GM12878 (cell line): ENCODE results near the gene CALD1. TPM values are rescaled to one million over a fixed set of nuclear protein-coding genes. Genes with fewer than 3 reads are reported as not detected.

Source experiments
- CHD4 ChIP-seq: fragments of 200-600 bp; sonication (generic); IDR thresholded peaks from 2 replicates; pipeline ENCODE4 v1.6.1; 2016; ENCODE audit warnings: mild to moderate bottlenecking
- KAT2A ChIP-seq: conservative IDR thresholded peaks from 2 replicates; pipeline ENCODE4 v1.6.1; 2011; ENCODE audit warnings: low read depth, low read length; ENCODE audit not compliant: control insufficient read depth
- MXI1 ChIP-seq: fragments of 150-350 bp; IDR thresholded peaks from 2 replicates; pipeline ENCODE4 v1.6.1; 2011; ENCODE audit warnings: low read depth, mild to moderate bottlenecking, inconsistent platforms, low read length, improper control_type of control experiment
- MYC ChIP-seq: IDR thresholded peaks from 2 replicates; pipeline ENCODE4 v1.6.1; 2011; ENCODE audit warnings: mild to moderate bottlenecking, low read length, moderate library complexity, inconsistent platforms; ENCODE audit not compliant: insufficient read depth, insufficient replicate concordance, insufficient read length, severe bottlenecking
- NFYA ChIP-seq: IDR thresholded peaks from 2 replicates; pipeline ENCODE4 v1.6.1; 2011; ENCODE audit warnings: low read depth, mild to moderate bottlenecking, low read length, improper control_type of control experiment, borderline replicate concordance
- POLR2AphosphoS2 ChIP-seq: IDR thresholded peaks from 2 replicates; pipeline ENCODE4 v1.6.1; 2011; ENCODE audit warnings: low read depth, mild to moderate bottlenecking, low read length, improper control_type of control experiment, moderate library complexity
- POLR2AphosphoS5 ChIP-seq: IDR thresholded peaks from 2 replicates; pipeline ENCODE4 v1.6.1; 2011; ENCODE audit warnings: mild to moderate bottlenecking, low read length, inconsistent platforms
- RAD21 ChIP-seq: IDR thresholded peaks from 2 replicates; pipeline ENCODE4 v1.6.1; 2011; ENCODE audit warnings: mild to moderate bottlenecking, low read depth, low read length, moderate library complexity; ENCODE audit not compliant: insufficient read depth
- ZSCAN29 ChIP-seq: fragments of 450-650 bp; IDR thresholded peaks from 2 replicates; pipeline ENCODE4 v1.6.1; 2017; ENCODE audit warnings: mild to moderate bottlenecking, moderate library complexity
- polyA plus RNA-seq, 11 experiments: library from polyadenylated mRNA; depleted of rRNA in 4 of 11; unstranded in 6 of 11; stranded (reverse) in 5 of 11; fragments of >200 nt; fragmentation: Nextera tagmentation in 4 of 11; fragmentation: Illumina TruSeq in 1 of 11; extraction: Ambion mirVana in 4 of 11; extraction: Trizol in 1 of 11; gene quantifications; 1 replicate in 1 of 11; 2 replicates in 10 of 11; pipeline versions ENCODE4 v1.2.1 to v1.2.3, GENCODE V29; 2011 to 2016; ENCODE audit warnings: inconsistent platforms in 2 of 11, missing spikeins in 2 of 11, low read depth in 1 of 11
- total RNA-seq, 4 experiments: library from RNA; depleted of rRNA in 3 of 4; stranded (reverse); fragments of >200 nt in 3 of 4; fragmentation: Illumina TruSeq in 1 of 4; extraction: Trizol in 1 of 4; gene quantifications; 2 replicates each; pipeline versions ENCODE4 v1.2.1 to v1.2.3, GENCODE V29; 2013 to 2021
- TF ChIP-seq, protein P1 (sequence below): IDR thresholded peaks from 2 replicates; pipeline ENCODE4 v1.6.1; 2012; ENCODE audit warnings: low read length, inconsistent platforms
- TF ChIP-seq, protein P2 (sequence below): fragments of 450-650 bp; IDR thresholded peaks from 2 replicates; pipeline ENCODE4 v1.6.1; 2017; ENCODE audit warnings: mild to moderate bottlenecking, moderate library complexity
- TF ChIP-seq, protein P3 (sequence below): IDR thresholded peaks from 2 replicates; pipeline ENCODE4 v1.6.1; 2012; ENCODE audit warnings: low read depth, low read length, improper control_type of control experiment
- TF ChIP-seq, protein P4 (sequence below): fragments of 450-650 bp; IDR thresholded peaks from 2 replicates; pipeline ENCODE4 v1.6.1; 2017; ENCODE audit warnings: mild to moderate bottlenecking, low read depth, inconsistent platforms; ENCODE audit not compliant: poor library complexity, severe bottlenecking
- TF ChIP-seq, protein P5 (sequence below): fragments of 450-650 bp; IDR thresholded peaks from 2 replicates; pipeline ENCODE4 v1.6.1; 2017; ENCODE audit warnings: mild to moderate bottlenecking, moderate library complexity

CALD1 gene
- total and polyA plus RNA-seq, 10 of the 15 experiments (the other 5 are each of a cell fraction or from before 2014, with no cell fraction given) = 0.03 to 1.3 (median 0.22) TPM

DNA sequence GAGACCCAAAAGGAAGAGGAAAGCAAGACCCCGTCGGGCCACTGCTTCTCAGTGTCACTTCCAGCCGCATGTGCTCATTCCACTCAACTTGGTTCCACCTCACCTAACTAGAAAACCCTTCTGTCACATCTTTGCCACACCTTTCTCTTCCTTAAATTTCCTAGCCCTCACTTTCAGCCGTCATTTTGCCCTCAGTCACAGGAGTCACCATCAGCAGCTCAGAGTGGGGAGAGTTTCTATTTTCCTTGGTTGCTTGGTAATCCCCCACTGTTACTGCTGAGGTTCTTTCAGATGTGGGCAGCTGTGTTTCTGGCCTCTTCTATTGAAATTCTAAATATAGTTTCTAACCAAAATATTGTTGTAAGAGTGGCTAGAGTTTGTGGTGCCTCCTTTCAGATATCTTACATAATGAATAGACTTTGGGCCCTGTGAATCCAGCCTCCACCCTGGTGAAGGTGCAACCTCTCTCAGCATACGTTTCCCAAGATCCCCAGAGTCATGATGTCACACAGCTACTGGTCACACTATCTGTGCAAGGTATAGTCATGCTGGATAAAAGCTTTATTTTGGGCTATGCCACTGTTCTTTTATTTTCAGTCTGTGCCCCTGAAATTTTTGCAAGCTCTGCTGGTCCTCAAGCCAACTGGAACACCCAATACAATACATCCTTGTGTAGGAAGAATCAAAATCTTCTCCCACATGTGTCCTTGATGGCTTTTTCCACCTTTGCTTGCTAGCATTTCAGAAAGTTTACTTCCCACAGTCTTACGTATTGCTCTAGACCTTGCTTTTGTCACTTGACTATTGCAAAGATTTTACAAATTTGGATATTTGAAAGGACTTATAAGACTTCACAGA lies 216.0 kb downstream of the CALD1 start (continued):
- TF ChIP-seq, protein P1, sequence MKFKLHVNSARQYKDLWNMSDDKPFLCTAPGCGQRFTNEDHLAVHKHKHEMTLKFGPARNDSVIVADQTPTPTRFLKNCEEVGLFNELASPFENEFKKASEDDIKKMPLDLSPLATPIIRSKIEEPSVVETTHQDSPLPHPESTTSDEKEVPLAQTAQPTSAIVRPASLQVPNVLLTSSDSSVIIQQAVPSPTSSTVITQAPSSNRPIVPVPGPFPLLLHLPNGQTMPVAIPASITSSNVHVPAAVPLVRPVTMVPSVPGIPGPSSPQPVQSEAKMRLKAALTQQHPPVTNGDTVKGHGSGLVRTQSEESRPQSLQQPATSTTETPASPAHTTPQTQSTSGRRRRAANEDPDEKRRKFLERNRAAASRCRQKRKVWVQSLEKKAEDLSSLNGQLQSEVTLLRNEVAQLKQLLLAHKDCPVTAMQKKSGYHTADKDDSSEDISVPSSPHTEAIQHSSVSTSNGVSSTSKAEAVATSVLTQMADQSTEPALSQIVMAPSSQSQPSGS = peak; percentile 55
- 0 out of 2 replicates have a peak, but pooled peaks have one; percentile 9 for TF ChIP-seq ZSCAN29
- no peak for TF ChIP-seq CHD4
- TF ChIP-seq, protein P2, sequence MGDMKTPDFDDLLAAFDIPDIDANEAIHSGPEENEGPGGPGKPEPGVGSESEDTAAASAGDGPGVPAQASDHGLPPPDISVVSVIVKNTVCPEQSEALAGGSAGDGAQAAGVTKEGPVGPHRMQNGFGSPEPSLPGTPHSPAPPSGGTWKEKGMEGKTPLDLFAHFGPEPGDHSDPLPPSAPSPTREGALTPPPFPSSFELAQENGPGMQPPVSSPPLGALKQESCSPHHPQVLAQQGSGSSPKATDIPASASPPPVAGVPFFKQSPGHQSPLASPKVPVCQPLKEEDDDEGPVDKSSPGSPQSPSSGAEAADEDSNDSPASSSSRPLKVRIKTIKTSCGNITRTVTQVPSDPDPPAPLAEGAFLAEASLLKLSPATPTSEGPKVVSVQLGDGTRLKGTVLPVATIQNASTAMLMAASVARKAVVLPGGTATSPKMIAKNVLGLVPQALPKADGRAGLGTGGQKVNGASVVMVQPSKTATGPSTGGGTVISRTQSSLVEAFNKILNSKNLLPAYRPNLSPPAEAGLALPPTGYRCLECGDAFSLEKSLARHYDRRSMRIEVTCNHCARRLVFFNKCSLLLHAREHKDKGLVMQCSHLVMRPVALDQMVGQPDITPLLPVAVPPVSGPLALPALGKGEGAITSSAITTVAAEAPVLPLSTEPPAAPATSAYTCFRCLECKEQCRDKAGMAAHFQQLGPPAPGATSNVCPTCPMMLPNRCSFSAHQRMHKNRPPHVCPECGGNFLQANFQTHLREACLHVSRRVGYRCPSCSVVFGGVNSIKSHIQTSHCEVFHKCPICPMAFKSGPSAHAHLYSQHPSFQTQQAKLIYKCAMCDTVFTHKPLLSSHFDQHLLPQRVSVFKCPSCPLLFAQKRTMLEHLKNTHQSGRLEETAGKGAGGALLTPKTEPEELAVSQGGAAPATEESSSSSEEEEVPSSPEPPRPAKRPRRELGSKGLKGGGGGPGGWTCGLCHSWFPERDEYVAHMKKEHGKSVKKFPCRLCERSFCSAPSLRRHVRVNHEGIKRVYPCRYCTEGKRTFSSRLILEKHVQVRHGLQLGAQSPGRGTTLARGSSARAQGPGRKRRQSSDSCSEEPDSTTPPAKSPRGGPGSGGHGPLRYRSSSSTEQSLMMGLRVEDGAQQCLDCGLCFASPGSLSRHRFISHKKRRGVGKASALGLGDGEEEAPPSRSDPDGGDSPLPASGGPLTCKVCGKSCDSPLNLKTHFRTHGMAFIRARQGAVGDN = peak; percentile 65
- 0 out of 2 replicates have a peak, but pooled peaks have one; percentile 45 for TF ChIP-seq MXI1
- TF ChIP-seq, protein P3, sequence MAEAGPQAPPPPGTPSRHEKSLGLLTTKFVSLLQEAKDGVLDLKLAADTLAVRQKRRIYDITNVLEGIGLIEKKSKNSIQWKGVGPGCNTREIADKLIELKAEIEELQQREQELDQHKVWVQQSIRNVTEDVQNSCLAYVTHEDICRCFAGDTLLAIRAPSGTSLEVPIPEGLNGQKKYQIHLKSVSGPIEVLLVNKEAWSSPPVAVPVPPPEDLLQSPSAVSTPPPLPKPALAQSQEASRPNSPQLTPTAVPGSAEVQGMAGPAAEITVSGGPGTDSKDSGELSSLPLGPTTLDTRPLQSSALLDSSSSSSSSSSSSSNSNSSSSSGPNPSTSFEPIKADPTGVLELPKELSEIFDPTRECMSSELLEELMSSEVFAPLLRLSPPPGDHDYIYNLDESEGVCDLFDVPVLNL = no peak
- TF ChIP-seq NFYA = no peak
- TF ChIP-seq, protein P4, sequence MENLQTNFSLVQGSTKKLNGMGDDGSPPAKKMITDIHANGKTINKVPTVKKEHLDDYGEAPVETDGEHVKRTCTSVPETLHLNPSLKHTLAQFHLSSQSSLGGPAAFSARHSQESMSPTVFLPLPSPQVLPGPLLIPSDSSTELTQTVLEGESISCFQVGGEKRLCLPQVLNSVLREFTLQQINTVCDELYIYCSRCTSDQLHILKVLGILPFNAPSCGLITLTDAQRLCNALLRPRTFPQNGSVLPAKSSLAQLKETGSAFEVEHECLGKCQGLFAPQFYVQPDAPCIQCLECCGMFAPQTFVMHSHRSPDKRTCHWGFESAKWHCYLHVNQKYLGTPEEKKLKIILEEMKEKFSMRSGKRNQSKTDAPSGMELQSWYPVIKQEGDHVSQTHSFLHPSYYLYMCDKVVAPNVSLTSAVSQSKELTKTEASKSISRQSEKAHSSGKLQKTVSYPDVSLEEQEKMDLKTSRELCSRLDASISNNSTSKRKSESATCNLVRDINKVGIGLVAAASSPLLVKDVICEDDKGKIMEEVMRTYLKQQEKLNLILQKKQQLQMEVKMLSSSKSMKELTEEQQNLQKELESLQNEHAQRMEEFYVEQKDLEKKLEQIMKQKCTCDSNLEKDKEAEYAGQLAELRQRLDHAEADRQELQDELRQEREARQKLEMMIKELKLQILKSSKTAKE = peak; percentile 85
- TF ChIP-seq KAT2A = no peak
- no peak for TF ChIP-seq MYC
- peak; percentile 72 for TF ChIP-seq POLR2AphosphoS5
- TF ChIP-seq RAD21 = peak; percentile 27; the same call in 1 of the 2 replicates
- TF ChIP-seq, protein P5, sequence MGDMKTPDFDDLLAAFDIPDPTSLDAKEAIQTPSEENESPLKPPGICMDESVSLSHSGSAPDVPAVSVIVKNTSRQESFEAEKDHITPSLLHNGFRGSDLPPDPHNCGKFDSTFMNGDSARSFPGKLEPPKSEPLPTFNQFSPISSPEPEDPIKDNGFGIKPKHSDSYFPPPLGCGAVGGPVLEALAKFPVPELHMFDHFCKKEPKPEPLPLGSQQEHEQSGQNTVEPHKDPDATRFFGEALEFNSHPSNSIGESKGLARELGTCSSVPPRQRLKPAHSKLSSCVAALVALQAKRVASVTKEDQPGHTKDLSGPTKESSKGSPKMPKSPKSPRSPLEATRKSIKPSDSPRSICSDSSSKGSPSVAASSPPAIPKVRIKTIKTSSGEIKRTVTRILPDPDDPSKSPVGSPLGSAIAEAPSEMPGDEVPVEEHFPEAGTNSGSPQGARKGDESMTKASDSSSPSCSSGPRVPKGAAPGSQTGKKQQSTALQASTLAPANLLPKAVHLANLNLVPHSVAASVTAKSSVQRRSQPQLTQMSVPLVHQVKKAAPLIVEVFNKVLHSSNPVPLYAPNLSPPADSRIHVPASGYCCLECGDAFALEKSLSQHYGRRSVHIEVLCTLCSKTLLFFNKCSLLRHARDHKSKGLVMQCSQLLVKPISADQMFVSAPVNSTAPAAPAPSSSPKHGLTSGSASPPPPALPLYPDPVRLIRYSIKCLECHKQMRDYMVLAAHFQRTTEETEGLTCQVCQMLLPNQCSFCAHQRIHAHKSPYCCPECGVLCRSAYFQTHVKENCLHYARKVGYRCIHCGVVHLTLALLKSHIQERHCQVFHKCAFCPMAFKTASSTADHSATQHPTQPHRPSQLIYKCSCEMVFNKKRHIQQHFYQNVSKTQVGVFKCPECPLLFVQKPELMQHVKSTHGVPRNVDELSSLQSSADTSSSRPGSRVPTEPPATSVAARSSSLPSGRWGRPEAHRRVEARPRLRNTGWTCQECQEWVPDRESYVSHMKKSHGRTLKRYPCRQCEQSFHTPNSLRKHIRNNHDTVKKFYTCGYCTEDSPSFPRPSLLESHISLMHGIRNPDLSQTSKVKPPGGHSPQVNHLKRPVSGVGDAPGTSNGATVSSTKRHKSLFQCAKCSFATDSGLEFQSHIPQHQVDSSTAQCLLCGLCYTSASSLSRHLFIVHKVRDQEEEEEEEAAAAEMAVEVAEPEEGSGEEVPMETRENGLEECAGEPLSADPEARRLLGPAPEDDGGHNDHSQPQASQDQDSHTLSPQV = no peak
- peak; percentile 32; the same call in 1 of the 2 replicates for TF ChIP-seq POLR2AphosphoS2
